GM21390 (cell line): ENCODE measurements around the gene HIRA.
"Not testable (repeated sequence)": the region's sequence is repeated elsewhere in the genome, so short reads cannot be mapped to it uniquely, and the experiment has no call there.

Experiments used
- ATAC-seq: cut with Tn5 transposase; IDR thresholded peaks from one replicate; pipeline ENCODE4 v1.9.1; 2021; ENCODE audit not compliant: unreplicated experiment

The HIRA gene

DNA sequence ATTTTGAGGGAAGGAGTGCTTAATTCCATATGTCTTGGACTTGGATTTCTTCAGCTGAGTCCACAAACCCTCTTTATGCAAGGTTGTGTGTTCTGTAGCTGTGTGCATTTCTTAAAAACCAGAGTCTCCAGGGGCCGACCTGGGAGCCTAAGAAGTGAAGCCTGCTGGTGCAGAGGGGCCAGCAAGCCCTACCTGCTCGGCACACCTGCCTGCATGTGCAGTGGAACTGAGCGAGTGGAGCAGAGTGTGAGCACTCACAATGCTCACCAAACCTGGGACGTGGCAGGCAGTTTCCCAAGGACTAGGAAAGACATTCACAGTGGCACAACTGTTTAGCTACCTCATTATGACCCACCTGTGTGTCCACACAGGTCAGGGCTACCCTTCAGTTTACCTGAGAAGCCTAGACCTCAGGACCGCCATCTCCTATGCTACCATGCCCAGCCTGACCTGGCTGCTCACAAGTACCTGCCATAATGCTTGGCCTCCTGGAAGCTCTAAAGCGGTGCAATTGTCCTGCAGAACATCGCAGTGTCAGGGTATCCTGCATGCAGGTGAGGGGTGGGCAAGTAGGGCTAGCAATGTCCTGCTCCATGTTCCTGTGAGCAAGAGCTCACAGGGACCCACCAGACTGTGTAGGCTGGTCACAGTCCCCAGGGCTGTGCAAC, 12.1 kb upstream of the HIRA start:
- no peak for ATAC-seq

DNA sequence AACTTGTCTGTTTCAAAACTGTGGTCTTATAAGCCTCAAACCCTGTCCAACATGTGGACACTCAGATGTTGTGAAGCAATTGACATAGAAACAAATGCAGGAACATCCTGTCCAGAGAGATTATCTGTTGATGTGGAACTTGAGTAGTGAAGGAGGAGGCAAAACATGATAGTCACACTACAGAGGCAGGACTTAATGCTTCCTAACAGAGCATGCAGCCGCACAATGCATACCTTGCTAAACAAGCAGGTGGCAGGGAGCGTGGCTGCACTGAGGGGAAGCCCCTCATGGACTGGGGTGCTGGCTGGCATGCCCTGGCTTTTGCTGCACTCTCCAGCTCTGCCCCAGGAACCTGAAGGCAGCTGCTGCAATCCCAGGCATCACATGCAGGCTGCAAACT, 10.6 kb upstream of the HIRA start:
- ATAC-seq: no peak

DNA sequence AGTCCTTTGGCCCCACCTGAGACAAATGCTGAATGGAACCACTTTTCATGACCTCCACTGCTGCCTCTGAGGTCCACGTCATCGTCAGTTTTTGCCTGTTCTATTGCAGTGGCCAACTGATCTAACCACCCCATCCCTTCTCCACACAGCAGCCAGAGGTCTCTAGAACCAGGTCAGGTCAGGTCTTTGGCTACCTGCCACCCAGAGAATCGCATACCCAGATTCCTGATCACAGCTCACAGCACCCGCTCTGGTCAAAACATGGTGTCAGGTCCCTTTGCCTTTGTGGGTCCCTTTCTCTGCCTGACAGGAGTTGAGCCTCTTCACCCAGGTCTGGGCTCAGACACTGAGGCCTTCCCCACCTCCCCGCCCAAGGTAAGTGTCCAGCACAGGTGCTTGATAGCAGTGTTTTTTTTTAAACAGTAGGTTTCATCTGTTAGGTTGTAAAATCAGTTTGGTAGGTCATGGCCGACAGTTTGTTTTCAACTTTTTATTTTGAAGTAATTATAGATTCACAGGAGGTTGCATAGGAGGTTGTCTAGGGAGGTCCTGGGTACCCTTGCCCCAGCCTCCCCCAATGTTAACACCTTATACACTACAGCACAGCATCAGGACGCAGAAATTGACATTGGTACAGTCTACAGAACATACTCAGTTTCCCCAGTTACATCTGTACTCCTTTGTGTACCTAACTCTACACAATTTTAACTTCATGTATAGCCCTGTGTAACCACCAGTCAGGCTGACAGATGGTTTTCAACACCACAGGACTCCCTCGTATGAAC, 9.1 kb upstream of the HIRA start:
- ATAC-seq: no peak

DNA sequence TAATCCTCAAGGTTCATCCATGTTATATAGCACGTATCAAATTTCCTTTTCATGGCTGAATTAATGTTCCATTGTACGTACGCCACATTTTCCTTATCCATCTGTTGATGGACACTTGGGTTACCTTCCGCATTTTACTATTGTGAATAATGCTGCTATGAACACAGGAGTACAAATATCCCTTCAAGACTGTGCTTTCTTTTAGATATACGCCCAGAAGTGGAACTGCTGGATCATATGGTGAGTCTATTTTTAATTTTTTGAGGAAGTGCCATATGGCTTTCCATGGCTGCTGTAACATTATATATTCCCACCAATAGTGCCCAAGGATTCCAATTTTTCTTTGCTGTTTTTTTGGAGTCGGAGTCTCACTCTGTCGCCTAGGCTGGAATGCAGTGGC, 6.8 kb upstream of the HIRA start:
- no peak for ATAC-seq

DNA sequence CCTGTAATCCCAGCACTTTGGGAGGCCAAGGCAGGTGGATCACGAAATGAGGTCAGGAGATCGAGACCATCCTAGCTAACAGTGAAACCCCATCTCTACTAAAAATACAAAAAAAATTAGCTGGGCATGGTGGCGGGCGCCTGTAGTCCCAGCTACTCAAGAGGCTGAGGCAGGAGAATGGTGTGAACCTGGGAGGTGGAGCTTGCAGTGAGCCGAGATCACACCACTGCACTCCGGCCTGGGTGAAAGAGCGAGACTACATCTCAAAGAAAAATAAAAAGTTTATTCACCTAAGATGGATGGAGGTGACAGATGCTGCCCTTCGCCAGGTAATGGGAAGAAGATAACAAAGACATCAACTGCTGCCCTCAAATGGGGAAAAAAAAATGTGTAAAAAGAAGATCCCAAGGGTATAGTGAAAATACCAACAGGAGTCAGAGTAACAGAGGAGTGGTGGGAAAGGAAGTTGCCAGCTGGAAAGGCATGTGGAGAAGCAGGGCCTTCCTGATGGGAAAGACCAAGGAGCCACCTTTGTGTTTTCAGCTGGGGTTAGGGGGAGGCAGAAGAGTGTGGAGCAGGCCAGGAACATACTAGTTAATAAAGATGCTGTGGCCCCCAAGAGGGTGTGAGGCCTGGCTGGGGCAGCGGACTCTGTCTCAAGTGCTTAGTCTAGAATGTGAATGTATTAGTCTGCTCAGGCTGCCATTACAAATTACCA, 5.1 kb upstream of the HIRA start:
- not testable (repeated sequence) for ATAC-seq

DNA sequence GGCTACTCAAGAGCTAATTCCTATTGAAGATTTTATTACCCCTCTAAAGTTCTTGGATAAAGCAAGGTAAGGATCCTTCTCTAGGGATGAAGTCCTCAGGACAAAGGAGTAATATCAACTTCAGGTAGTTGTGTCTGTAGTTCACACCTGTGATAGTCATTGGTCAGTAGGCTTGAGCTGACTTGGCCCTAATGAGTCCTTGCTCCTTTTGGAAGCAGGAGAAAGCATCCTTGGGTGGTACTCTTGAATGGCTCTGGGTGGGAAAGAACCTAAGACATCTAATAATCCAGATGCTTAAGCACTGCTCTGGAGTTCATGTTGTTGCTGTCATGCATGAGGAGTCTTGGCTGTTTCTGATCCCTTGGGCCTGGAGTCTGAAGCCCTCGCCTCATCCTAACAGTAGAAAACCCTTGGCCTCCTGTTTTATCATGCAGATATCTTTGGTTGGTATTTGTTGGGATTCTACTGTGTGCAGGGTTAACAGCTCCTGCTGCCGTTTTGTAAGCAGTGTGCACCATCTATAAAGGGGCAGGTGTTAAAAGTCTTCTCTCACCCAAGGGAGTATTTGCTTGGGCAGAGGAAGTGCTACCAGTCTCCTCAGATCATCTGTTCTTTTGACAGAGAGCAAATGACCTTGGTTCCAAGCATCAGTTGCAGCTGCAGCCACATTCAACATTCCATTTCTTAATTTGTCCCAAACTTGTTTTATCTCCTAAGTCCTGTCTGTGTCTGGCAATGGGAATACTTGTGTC, 3.5 kb upstream of the HIRA start:
- ATAC-seq: no peak

DNA sequence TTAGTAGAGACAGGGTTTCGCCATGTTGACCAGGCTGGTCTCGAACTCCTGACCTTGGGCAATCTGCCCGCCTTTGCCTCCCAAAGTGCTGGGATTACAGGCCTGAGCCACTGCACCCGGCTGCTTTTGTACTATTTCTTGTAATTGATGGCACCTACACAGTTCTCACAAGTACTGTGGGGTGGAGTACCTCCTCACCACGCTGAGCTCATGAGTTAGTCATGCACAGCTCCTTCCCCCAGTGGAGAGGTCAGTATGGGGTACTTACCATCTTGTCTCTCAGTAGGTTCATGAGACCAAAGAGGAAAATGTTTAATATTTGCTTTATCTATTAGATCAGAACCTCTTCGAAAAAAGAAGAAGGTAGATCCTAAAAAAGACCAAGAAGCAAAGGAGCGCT, 2.9 kb upstream of the HIRA start:
- no peak for ATAC-seq

DNA sequence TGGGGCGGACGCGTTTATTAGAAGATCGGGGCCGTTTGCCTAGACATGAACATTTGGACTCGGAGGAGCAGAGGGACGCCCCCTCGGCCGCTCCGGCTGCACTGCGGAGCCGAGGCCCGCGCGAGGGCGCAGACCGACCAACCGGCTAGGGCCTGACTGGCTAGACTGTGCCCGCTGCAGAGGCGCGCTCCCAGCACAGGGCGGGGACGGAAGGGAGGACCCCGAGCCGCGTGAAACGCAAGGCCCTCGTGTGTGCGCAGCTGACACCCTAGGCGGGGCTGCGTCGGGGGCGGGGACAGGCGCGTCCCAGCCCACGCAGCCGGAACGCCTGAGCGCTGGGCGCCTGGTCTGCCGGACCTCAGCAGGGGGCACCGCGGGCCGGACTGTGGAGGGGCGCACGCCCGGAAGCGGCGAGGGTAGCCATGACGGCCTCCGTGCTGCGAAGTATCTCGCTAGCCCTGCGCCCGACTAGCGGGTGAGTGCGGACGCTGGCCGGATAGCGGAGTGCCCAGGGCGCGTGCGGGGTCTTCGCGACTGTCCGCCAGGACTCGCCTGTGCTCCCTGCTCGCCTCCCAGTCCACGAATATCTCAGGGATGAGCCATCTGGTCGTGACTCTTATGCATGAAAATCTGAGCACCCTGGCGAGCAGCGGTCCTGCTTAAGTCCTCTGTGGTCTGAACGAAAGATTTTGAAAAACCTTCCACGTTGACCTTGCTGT, 759 bp upstream of the HIRA start, which contains the start of gene MRPL40:
Gene MRPL40, plus strand, starts transcription at position 413 of the 719 bp plus-strand sequence. Its CDS starts 10 bp downstream, at position 423.
- peak; percentile 77 for ATAC-seq

DNA sequence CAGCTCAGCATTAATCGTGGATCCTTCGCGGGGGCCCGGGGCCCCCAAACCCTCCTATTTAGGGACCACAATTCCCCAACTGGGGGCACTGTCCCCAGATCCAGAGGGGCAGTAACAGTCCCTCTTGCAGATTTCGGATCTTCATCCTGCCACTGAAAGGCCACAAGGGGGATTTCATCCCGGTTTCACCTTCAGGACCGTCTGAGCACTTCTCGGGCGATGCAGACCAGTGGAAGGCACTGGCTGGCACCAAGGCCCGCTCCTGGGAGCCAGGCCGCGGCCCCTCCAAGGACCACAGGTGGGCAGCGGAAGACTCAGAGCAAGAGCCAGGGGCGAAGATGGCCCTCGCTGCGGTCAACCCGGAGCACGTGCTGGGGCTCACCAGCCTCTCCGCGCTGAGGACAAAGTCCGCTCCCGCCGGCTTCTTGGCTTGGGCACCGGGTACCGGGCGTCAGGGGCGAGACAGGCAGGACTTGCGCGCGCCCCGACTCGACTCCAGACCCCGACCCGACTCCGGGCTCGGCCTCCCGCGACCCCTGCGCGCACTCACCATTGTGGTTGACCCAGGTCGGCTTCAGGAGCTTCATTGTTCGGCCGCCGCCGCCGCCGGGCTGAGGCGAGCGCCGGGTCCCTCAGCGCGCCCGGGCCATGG, 517 bp downstream of the HIRA start:
- no peak for ATAC-seq

DNA sequence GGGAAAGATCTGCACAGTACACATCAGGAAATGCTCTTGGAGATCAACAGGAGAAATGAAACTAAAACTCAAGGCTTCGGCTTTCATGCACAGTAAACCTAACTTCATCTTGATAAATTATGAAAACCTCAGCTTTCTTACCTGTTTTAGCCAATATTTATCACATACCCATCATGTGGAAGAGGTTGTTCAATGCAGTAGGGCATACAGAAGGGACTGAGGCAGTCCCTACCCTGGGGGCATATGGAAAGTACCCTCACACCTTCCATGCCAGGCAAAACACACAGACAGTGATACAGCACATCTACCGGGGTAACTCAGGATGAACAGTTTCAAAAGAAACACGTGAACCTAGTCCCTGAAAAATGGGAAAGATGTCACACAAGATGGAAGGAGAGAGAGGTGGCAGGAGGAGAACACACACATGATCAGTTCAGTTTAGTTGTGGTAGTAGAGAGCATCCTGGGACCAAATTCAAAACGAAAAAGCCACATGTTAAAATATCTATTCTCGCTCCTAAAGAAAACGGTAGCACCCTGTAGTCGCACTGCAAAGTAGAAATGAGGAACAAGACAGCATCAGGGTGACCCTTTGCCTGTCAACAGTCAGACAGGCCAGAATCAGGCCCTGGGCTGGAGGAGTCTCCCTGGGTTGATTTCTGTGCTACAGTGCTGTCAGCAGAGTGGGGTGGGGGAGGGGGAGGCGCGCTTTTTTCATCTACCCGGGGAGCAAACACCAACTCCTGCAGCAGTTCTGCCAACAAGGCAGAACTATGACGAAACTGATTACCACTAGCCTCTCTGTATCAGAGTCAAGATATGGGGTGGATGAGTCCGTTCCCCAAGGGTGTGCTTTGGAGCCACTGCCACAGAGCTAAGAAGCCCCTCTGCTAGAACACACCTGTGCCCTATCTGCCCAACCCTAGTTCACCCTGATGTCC, 1.3 kb downstream of the HIRA start:
- no peak for ATAC-seq

DNA sequence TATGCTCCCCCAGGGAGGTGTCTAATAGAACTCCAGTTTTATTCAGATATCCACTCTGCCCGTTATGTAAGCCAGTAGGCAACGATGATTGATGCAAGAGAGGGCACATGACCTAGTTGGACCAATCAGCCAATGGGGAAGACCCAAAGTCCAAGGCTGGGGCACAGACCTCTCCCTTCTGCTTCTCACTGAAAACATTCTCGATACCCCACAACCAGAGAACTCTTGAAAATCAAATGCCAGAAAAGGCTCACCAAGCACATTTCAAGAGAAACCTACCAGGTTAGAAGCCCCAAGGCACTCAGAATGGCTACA, 7.4 kb downstream of the HIRA start:
- ATAC-seq: no peak

DNA sequence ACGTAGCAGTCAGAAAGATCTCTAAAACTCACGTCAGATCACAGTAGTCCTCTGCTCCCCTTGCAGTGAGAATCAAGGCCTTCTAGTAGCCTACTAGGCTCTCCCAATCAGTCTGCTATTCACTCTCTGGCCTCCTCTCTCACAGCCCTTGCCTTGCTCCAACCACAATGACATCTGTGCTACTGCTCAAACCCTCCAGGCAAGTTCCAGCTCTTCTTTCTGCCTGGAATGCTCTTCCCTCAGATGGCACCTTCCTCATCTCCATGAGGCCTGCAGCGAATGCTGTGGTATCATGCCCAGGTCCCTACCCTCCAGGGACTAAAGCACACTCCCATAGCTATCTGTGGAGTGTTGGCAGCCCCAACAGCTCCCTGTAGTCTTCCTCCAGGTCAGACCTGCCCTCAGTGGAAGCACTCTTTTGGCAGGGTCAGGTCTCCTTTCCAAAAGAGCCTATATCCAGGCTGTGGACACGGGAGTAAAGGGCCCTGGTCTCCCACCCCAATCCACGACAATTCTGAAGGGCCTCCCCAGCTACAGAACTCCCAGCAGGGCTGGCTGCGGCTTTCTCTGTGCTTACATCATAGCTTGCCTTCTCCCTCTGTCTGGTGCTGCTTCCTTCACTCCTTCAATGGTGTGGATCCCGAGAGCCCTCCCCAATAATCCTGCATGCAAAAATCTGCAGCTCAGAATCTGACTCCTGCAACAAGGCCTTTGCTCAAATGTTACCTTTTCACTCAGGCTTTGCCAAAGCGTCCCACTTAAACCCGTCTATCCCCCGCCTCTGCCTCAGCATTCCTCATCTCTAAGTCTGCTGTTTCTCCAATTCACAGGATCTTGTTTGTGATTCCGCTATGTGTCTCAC, 8.9 kb downstream of the HIRA start:
- ATAC-seq: no peak

DNA sequence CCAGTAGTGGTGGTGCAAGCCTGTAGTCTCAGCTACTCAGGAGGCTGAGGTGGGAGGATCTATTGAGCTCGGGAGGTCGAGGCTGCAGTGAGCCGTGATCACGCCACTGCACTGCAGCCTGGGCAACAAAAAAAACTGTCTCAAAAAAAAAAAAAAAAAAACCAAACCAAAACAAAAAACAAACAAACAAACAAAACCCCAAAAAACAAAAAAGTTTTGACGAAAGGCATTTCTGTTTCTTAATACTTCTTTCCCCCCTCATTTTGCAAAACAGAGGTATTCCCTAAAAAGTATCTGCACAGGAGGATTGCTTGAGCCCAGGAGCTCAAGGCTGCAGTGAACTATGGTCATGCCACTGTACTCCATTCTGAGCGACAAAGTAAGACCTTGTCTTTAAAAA, 11.2 kb downstream of the HIRA start:
- no peak for ATAC-seq

DNA sequence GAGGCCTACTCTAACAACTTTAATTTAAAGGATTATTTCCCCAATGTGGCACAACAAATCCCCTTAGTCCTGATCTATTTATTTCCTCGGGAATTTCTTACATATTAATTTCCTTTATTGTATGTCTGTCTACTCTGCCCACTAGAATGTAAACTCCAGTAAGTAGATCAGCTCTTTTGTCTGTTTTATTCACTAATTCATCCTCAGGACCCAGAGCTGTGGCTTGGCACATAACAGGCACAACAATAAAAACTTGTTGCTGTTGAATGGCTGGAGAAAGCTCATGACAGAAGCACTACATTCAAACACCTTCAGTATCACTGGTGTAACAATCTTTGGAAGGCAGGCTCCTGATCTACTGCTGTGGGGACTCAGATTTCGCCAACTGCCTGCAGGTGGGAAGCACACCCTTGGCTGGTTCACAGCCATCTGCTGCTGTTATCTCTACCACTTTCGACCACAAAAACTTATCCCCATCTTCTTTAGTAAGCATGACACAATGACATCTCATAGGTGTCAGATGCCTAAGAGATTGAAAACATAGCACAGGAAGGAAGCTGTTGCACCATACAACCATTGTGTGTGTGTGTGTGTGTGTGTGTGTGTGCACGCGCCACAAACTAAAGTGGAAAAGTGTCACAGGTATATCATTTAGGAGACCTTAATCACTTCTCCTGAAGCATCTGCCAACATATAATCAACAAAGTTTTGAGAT, 11.9 kb downstream of the HIRA start:
- ATAC-seq: peak; percentile 61

DNA sequence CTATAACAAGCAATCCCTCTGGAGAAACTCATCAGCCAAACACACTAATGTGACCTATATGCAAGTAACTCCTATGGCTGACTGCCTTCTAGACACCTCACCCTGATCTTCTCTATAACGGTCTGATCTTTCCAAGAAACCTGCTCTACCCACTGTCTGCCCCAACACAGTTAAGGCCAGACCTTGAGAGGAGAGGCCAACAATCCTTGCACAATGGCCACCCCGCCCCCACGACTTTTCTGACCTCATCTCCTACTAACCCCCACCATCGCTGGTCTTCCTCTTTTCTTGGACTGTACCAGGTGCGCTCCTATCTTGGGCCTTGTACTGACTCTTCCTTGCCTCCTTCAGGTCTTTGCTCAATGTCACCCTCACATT, 12.5 kb downstream of the HIRA start:
- ATAC-seq: no peak

DNA sequence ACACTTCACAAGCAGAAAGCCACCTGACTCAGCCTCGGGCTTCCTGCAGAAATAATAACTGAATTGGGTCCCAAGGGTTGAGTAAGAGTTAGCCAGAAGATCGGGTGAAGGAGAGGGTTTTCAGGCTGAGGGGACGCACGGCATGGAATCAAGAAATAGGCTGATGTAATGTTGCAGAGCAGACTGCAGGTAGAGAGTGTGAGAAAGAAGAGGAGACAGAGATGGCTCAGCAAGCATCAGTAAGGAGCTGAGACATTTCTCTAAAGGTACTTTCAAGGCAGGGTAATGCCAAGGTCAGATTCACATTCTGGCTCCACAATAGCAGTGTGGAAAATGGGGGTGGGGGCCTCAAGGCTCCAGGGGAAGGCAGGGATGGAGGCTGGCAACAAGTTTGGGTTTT, 18.6 kb downstream of the HIRA start:
- no peak for ATAC-seq

DNA sequence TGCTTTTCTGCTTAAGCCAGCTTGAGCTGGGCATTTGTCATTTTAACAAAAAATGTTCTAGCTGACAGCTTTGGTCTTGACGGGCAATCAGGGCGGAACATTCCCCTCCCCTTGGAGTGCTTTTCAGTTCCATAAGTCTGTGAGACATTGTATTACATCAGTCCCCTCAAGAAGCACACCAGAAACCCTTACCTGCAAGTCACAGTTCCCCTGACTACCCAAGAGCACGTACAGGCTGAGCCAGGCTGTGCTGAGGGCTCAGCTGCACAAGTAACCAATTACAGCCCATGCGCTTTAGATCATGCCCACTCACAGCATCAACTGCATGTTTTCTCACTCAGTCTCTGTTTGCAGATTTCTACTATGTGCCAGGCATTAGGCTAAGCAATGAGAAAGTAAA, 19.1 kb downstream of the HIRA start:
- no peak for ATAC-seq

DNA sequence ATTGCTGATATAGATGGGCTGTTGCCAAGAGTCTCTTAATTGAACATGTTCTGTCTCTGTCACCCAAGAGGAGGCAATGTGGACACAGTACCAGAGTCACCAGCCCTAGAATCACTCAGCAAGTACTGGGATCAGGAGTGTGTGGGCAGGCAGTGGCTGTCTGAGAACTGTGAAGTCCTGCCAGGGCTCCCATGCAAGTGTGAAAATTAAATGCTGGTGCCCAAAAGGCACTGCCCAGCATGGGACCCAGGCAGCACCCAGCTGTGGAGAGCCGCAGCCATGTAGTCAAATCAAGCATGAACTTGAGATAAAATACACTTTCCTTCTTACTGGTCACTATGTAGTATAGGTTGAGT, 19.9 kb downstream of the HIRA start:
- no peak for ATAC-seq
